Measurements from ENCODE around the gene RORB.

The RORB gene

DNA sequence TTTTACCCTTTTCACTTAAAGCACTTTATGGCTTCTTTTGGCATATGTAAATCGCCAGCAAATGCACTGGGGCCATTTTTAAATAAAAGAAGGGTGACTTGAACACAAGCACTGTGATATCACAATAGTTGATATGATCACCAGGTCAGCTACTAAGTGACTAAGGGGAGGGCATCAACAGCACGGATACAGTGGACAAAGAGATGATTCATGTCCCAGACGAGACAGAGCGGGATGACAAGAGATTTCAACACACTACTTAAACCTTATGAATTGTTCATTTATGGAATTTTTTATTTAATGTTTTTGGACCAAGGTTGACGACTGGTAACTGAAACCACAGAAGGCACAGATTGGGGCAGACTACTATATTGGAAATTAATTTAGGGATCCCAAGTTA lies 54.1 kb downstream of the RORB start:
- no peak for TF ChIP-seq POLR2AphosphoS5 (IDR thresholded peaks at IDR 0.05; ENCODE audit: low read depth)
- TF ChIP-seq, protein P1, sequence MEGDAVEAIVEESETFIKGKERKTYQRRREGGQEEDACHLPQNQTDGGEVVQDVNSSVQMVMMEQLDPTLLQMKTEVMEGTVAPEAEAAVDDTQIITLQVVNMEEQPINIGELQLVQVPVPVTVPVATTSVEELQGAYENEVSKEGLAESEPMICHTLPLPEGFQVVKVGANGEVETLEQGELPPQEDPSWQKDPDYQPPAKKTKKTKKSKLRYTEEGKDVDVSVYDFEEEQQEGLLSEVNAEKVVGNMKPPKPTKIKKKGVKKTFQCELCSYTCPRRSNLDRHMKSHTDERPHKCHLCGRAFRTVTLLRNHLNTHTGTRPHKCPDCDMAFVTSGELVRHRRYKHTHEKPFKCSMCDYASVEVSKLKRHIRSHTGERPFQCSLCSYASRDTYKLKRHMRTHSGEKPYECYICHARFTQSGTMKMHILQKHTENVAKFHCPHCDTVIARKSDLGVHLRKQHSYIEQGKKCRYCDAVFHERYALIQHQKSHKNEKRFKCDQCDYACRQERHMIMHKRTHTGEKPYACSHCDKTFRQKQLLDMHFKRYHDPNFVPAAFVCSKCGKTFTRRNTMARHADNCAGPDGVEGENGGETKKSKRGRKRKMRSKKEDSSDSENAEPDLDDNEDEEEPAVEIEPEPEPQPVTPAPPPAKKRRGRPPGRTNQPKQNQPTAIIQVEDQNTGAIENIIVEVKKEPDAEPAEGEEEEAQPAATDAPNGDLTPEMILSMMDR (IDR thresholded peaks at IDR 0.05; ENCODE audit: insufficient read depth, low read length), result no peak
- Histone ChIP-seq H3K27ac (replicated peaks) (no peak overlapping the region), H3K4me3 (replicated peaks; ENCODE audit: insufficient read depth, low read length) (no peak overlapping the region), H3K27me3 (ENCODE audit: insufficient read depth, poor library complexity, severe bottlenecking) (no peaks in the 10 kb centered on the region)
- DNase-seq (ENCODE audit: low read depth in 1 of 2, low spot score in 1 of 2), result no peak

DNA sequence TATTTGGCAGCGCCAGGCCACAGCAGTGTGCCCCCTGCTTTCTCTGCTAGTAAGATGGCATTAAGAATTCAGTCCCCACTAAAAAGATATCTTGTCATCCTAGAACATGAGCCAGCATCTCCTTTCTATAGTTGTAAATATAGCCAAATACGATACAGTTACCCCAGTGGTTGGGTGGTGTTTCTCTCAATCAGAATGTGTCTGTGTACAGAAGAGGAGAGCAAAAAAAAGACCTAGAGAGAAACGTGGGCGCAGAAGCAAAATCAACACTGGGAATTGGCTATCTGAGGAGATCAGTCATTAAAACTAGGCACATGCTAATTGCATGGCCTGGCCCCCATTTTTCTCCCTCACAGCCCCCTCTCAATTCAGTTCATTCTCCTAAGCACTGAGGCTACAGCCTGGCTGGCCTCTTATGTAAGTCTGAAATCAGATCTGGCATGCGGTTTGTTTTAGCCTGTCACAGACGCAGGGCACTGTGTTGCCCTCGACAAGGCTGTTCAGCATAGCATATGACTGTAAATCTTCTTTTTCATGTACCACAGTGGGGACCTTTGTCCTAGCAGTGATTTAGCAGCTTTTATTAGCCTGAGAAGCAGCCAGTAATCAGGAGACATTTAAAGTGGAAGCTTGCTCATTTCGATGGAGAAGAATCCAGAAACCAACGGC lies 57.8 kb downstream of the RORB start:
- no peak overlapping the region for H3K27ac ChIP-seq (replicated peaks)
- no peaks in the 10 kb centered on the region for H3K27me3 ChIP-seq (ENCODE audit: insufficient read depth, poor library complexity, severe bottlenecking)
- H3K4me3 ChIP-seq (replicated peaks; ENCODE audit: insufficient read depth, low read length), result no peak overlapping the region
- TF ChIP-seq, protein P2, sequence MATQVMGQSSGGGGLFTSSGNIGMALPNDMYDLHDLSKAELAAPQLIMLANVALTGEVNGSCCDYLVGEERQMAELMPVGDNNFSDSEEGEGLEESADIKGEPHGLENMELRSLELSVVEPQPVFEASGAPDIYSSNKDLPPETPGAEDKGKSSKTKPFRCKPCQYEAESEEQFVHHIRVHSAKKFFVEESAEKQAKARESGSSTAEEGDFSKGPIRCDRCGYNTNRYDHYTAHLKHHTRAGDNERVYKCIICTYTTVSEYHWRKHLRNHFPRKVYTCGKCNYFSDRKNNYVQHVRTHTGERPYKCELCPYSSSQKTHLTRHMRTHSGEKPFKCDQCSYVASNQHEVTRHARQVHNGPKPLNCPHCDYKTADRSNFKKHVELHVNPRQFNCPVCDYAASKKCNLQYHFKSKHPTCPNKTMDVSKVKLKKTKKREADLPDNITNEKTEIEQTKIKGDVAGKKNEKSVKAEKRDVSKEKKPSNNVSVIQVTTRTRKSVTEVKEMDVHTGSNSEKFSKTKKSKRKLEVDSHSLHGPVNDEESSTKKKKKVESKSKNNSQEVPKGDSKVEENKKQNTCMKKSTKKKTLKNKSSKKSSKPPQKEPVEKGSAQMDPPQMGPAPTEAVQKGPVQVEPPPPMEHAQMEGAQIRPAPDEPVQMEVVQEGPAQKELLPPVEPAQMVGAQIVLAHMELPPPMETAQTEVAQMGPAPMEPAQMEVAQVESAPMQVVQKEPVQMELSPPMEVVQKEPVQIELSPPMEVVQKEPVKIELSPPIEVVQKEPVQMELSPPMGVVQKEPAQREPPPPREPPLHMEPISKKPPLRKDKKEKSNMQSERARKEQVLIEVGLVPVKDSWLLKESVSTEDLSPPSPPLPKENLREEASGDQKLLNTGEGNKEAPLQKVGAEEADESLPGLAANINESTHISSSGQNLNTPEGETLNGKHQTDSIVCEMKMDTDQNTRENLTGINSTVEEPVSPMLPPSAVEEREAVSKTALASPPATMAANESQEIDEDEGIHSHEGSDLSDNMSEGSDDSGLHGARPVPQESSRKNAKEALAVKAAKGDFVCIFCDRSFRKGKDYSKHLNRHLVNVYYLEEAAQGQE (IDR thresholded peaks at IDR 0.05; ENCODE audit: insufficient replicate concordance, low read depth), result no peak
- no peak for TF ChIP-seq POLR2AphosphoS5 (IDR thresholded peaks at IDR 0.05; ENCODE audit: low read depth)
- TF ChIP-seq SPI1 (IDR thresholded peaks at IDR 0.05; ENCODE audit: borderline replicate concordance, low read depth), result no peak
- no peak for TF ChIP-seq GABPA (IDR thresholded peaks at IDR 0.05; ENCODE audit: low read depth)
- TF ChIP-seq, protein P1 (IDR thresholded peaks at IDR 0.05; ENCODE audit: insufficient read depth, low read length), result no peak
- no peak for DNase-seq (ENCODE audit: low read depth in 1 of 2, low spot score in 1 of 2)

DNA sequence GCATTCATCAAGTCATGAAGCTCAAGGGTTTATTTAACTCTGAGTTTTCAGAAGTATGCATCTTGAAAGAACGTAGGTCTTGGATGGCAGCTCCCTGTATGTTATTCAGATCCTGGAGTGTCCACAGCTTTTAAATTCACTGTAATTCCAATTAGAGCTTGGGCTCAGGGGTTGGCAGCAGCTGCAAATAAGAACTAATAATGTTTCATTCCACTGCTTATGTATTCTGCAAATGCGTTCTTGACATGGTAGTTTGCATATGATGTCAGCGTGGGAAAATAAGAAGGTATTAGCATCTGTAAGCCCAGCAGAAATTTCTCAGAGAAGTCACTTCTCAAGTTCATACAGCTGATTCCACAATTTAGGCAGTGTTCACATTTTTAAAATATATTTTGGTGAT lies 58.4 kb downstream of the RORB start:
- DNase-seq (ENCODE audit: low read depth in 1 of 2, low spot score in 1 of 2), result no peak
- TF ChIP-seq, protein P1 (IDR thresholded peaks at IDR 0.05; ENCODE audit: insufficient read depth, low read length), result no peak
- no peak for TF ChIP-seq GABPA (IDR thresholded peaks at IDR 0.05; ENCODE audit: low read depth)
- no peak for TF ChIP-seq SPI1 (IDR thresholded peaks at IDR 0.05; ENCODE audit: borderline replicate concordance, low read depth)
- no peak for TF ChIP-seq POLR2AphosphoS5 (IDR thresholded peaks at IDR 0.05; ENCODE audit: low read depth)
- H3K27ac ChIP-seq (replicated peaks), result no peak overlapping the region
- no peak overlapping the region for H3K4me3 ChIP-seq (replicated peaks; ENCODE audit: insufficient read depth, low read length)
- no peaks in the 10 kb centered on the region for H3K27me3 ChIP-seq (ENCODE audit: insufficient read depth, poor library complexity, severe bottlenecking)

DNA sequence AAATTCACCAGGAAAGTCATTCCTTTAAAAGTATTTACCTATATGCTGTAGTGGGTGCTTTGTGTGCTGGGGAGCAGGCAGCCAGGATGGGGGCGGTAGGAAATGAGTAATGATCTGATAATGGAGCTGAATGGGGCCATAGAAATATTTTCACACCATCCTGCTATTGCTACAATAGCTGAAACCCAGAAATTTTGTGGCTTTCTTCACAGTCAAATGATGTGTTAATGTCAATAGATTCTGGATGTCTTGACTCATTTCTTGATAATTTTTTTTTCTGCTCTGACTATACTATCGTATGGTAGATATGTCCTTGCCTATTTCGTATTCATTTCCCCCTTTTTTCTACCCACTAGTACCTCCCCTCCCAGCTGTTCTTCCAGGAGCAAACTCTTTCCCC lies 59.5 kb downstream of the RORB start:
- DNase-seq (ENCODE audit: low read depth in 1 of 2, low spot score in 1 of 2), result no peak
- TF ChIP-seq, protein P1 (IDR thresholded peaks at IDR 0.05; ENCODE audit: insufficient read depth, low read length), result no peak
- TF ChIP-seq, protein P2 (IDR thresholded peaks at IDR 0.05; ENCODE audit: insufficient replicate concordance, low read depth), result no peak
- TF ChIP-seq SPI1 (IDR thresholded peaks at IDR 0.05; ENCODE audit: borderline replicate concordance, low read depth) (no peak), GABPA (IDR thresholded peaks at IDR 0.05; ENCODE audit: low read depth) (no peak), POLR2AphosphoS5 (IDR thresholded peaks at IDR 0.05; ENCODE audit: low read depth) (no peak)
- Histone ChIP-seq H3K27me3 (ENCODE audit: insufficient read depth, poor library complexity, severe bottlenecking) (no peaks in the 10 kb centered on the region), H3K27ac (replicated peaks) (no peak overlapping the region), H3K4me3 (replicated peaks; ENCODE audit: insufficient read depth, low read length) (no peak overlapping the region)
